ENCODE results near the gene RP9. TPM values are rescaled to one million over a fixed set of nuclear protein-coding genes. Genes with fewer than 3 reads are reported as not detected.
A peak's percentile ranks its signal among the peaks of the same experiment; 100 is the strongest.

RP9 gene
- total RNA-seq, 1 donor, result 6.5 TPM

DNA sequence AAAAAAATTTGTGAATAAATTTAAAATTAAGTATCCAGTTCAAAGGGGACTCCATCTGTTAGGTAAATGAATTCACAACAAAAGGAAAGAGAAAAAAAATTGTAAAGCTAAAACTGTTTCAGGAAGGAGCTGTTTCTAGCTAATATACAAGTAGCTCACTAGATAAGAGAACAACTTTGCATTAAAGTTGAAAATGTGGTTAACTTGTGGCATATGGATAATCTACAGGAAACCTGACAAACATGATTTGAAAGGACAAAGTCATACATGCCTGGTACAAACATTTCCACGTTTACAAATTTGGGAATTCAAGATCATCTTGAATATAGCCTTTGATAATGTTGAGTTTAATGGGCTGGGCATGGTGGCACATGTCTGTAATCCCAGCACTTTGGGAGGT lies 55.5 kb downstream of the RP9 start:
- no peak overlapping the region for H2AFZ ChIP-seq (ENCODE audit: low read length)
- H4K20me1 ChIP-seq (ENCODE audit: insufficient read depth, low read length), result peaks cover 7% of the 10 kb centered on the region
- no peak for DNase-seq (ENCODE audit: insufficient read length, low spot score, missing footprints)
- peaks cover 90% of the 10 kb centered on the region for H3K79me2 ChIP-seq (ENCODE audit: insufficient read depth, low read length)
- no peaks in the 10 kb centered on the region for H3K27me3 ChIP-seq (ENCODE audit: insufficient read depth, low read length)
- peak overlapping the region; percentile 24 for H3K27ac ChIP-seq (ENCODE audit: low read depth, low read length)
- TF ChIP-seq, protein P1, sequence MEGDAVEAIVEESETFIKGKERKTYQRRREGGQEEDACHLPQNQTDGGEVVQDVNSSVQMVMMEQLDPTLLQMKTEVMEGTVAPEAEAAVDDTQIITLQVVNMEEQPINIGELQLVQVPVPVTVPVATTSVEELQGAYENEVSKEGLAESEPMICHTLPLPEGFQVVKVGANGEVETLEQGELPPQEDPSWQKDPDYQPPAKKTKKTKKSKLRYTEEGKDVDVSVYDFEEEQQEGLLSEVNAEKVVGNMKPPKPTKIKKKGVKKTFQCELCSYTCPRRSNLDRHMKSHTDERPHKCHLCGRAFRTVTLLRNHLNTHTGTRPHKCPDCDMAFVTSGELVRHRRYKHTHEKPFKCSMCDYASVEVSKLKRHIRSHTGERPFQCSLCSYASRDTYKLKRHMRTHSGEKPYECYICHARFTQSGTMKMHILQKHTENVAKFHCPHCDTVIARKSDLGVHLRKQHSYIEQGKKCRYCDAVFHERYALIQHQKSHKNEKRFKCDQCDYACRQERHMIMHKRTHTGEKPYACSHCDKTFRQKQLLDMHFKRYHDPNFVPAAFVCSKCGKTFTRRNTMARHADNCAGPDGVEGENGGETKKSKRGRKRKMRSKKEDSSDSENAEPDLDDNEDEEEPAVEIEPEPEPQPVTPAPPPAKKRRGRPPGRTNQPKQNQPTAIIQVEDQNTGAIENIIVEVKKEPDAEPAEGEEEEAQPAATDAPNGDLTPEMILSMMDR (IDR thresholded peaks at IDR 0.05; ENCODE audit: extremely low read depth, low read depth, low read length), result no peak
- H3K4me1 ChIP-seq (ENCODE audit: insufficient read depth, low read length), result peaks cover 2% of the 10 kb centered on the region
- H3K36me3 ChIP-seq (ENCODE audit: insufficient read depth, low read length), result no peaks in the 10 kb centered on the region
- no peak overlapping the region for H3K4me2 ChIP-seq (ENCODE audit: insufficient read depth, low read length)
- H3K4me3 ChIP-seq (ENCODE audit: insufficient read depth, low read length), result no peak overlapping the region
- H3K9me3 ChIP-seq (ENCODE audit: low read depth, low read length), result no peaks in the 10 kb centered on the region

DNA sequence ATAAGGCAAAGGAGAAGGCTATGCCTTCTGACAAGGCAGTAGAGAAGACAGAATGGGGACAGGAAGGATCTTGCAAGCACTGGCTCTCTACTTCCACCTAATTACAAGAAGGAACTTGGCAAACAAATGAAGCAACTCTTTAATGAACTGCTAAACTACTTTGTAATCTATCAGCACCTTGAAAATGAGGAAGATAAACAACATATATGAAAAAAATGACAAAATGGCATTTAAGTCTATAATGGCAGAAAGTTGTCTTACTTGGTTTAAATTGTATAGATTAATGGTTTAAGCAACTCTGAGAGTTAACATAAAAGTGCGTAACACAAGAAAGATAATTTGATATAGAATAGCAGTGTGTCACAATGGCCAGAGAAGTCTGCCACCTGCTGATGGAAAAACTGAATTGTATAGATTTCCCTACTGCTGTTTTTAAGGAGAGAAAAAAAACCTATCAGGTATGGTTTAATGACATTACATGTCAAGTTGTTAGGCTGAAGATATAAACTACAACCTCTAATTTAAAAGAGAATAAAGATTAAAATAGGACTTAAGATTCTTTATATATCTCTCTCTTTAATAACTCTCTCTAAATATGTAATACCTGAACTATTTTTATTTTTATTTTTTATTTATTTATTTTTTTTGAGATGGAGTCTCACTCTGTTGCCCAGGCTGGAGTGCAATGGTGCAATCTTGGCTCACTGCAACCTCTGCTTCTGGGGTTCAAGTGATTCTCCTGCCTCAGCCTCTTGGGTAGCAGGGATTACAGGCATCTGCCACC lies 58.5 kb downstream of the RP9 start:
- TF ChIP-seq, protein P1 (IDR thresholded peaks at IDR 0.05; ENCODE audit: extremely low read depth, low read depth, low read length), result peak; percentile 68
- Histone ChIP-seq H3K4me3 (ENCODE audit: insufficient read depth, low read length) (no peak overlapping the region), H4K20me1 (ENCODE audit: insufficient read depth, low read length) (peaks cover 7% of the 10 kb centered on the region), H3K36me3 (ENCODE audit: insufficient read depth, low read length) (no peaks in the 10 kb centered on the region), H3K79me2 (ENCODE audit: insufficient read depth, low read length) (peaks cover 87% of the 10 kb centered on the region), H3K4me2 (ENCODE audit: insufficient read depth, low read length) (no peak overlapping the region), H3K27ac (ENCODE audit: low read depth, low read length) (no peak overlapping the region), H3K4me1 (ENCODE audit: insufficient read depth, low read length) (peaks cover 2% of the 10 kb centered on the region), H3K27me3 (ENCODE audit: insufficient read depth, low read length) (no peaks in the 10 kb centered on the region), H3K9me3 (ENCODE audit: low read depth, low read length) (no peaks in the 10 kb centered on the region), H2AFZ (ENCODE audit: low read length) (no peak overlapping the region)
- peak; percentile 69 for DNase-seq (ENCODE audit: insufficient read length, low spot score, missing footprints)

DNA sequence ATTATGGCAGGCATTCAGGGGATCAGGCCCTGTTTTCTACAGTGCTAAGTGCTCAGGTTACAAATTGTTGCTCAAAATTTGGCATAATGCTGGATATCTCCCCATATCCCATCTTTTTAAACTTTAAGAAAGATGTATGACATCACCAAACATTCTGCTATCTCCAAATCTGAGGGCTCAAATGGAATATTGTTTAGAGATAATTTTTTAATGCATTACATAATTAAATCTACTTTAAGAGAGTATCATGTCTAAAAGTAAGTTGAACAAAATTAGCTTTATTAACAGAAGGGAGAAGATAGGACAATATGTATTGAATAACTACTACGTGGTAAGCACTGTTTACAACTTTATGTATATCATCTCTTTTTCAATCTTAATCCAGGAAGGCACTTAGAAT lies 60.5 kb downstream of the RP9 start:
- Histone ChIP-seq H3K4me3 (ENCODE audit: insufficient read depth, low read length) (no peak overlapping the region), H3K79me2 (ENCODE audit: insufficient read depth, low read length) (peaks cover 82% of the 10 kb centered on the region), H4K20me1 (ENCODE audit: insufficient read depth, low read length) (peaks cover 7% of the 10 kb centered on the region), H2AFZ (ENCODE audit: low read length) (no peak overlapping the region), H3K36me3 (ENCODE audit: insufficient read depth, low read length) (no peaks in the 10 kb centered on the region), H3K4me1 (ENCODE audit: insufficient read depth, low read length) (no peaks in the 10 kb centered on the region), H3K9me3 (ENCODE audit: low read depth, low read length) (no peaks in the 10 kb centered on the region), H3K27me3 (ENCODE audit: insufficient read depth, low read length) (no peaks in the 10 kb centered on the region), H3K4me2 (ENCODE audit: insufficient read depth, low read length) (no peak overlapping the region), H3K27ac (ENCODE audit: low read depth, low read length) (no peak overlapping the region)
- TF ChIP-seq, protein P1 (IDR thresholded peaks at IDR 0.05; ENCODE audit: extremely low read depth, low read depth, low read length), result no peak
- DNase-seq (ENCODE audit: insufficient read length, low spot score, missing footprints), result no peak

DNA sequence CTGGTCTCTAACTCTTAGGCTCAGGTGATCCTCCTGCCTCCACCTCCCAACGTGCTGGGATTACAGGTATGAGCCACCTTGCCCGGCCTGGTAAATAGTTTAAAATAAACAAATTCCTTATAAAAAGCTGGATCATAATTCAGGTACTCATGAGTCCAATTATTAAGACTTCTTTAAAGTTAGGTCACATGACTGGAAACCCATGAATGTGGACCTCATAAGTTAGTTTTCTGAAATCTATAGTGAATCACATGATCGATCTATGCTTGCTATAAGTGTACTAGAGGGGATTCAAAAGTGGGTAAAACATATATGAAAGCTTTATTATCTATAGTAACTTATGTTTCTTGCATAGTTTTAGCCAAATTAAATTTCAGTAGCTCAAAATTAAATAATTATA lies 60.9 kb downstream of the RP9 start:
- Histone ChIP-seq H3K4me3 (ENCODE audit: insufficient read depth, low read length) (no peak overlapping the region), H2AFZ (ENCODE audit: low read length) (no peak overlapping the region), H3K27ac (ENCODE audit: low read depth, low read length) (no peak overlapping the region), H3K36me3 (ENCODE audit: insufficient read depth, low read length) (no peaks in the 10 kb centered on the region), H3K4me2 (ENCODE audit: insufficient read depth, low read length) (no peak overlapping the region), H4K20me1 (ENCODE audit: insufficient read depth, low read length) (peaks cover 7% of the 10 kb centered on the region), H3K9me3 (ENCODE audit: low read depth, low read length) (no peaks in the 10 kb centered on the region), H3K4me1 (ENCODE audit: insufficient read depth, low read length) (peaks cover 4% of the 10 kb centered on the region), H3K79me2 (ENCODE audit: insufficient read depth, low read length) (peaks cover 82% of the 10 kb centered on the region), H3K27me3 (ENCODE audit: insufficient read depth, low read length) (no peaks in the 10 kb centered on the region)
- TF ChIP-seq, protein P1 (IDR thresholded peaks at IDR 0.05; ENCODE audit: extremely low read depth, low read depth, low read length), result no peak
- DNase-seq (ENCODE audit: insufficient read length, low spot score, missing footprints), result no peak

All from osteoblast (primary cell).